Glutamatergic neuron (in vitro differentiated cells): Measurements from ENCODE around the gene TANC1. TPM values are rescaled to one million over a fixed set of nuclear protein-coding genes. Genes with fewer than 3 reads are reported as not detected.

ENCODE experiments used
- DNase-seq: peaks from one replicate; pipeline ENCODE4 v3.0.0; 2022
- H3K27ac Mint-ChIP-seq: one replicate; pipeline ENCODE4 v1.8.0; 2020; ENCODE audit warnings: mild to moderate bottlenecking, mixed read lengths, inconsistent platforms; ENCODE audit not compliant: unreplicated experiment
- H3K27me3 Mint-ChIP-seq: one replicate; pipeline ENCODE4 v1.8.0; 2020; ENCODE audit warnings: mild to moderate bottlenecking, moderate library complexity, mixed read lengths, inconsistent platforms; ENCODE audit not compliant: unreplicated experiment
- H3K36me3 Mint-ChIP-seq: one replicate; pipeline ENCODE4 v1.8.0; 2020; ENCODE audit warnings: mild to moderate bottlenecking, mixed read lengths, inconsistent platforms; ENCODE audit not compliant: unreplicated experiment
- H3K4me1 Mint-ChIP-seq: one replicate; pipeline ENCODE4 v1.8.0; 2020; ENCODE audit warnings: mild to moderate bottlenecking, low read depth, mixed read lengths, inconsistent platforms; ENCODE audit not compliant: unreplicated experiment
- H3K4me3 Mint-ChIP-seq: one replicate; pipeline ENCODE4 v1.8.0; 2020; ENCODE audit warnings: mild to moderate bottlenecking, mixed read lengths, inconsistent platforms; ENCODE audit not compliant: unreplicated experiment
- H3K9me3 Mint-ChIP-seq: one replicate; pipeline ENCODE4 v1.8.0; 2020; ENCODE audit warnings: mild to moderate bottlenecking, moderate library complexity, mixed read lengths, inconsistent platforms; ENCODE audit not compliant: unreplicated experiment
- total RNA-seq: library from RNA; stranded (reverse); fragmentation: NEBNext Ultra II Directional; extraction: Animal tissue kit (Norgen Biotek cat#: 25700); gene quantifications from one replicate; pipeline ENCODE4 v1.2.1, GENCODE V29; 2021; ENCODE audit not compliant: unreplicated experiment
- TF ChIP-seq, protein P1 (sequence below): fragments of 200-600 bp; sonication (generic); IDR thresholded peaks from one replicate; pipeline ENCODE4 v1.5.0; 2021; ENCODE audit not compliant: partially characterized antibody, unreplicated experiment

The TANC1 gene
- total RNA-seq, 1 donor from 2014 or later, result 14.9 TPM

DNA sequence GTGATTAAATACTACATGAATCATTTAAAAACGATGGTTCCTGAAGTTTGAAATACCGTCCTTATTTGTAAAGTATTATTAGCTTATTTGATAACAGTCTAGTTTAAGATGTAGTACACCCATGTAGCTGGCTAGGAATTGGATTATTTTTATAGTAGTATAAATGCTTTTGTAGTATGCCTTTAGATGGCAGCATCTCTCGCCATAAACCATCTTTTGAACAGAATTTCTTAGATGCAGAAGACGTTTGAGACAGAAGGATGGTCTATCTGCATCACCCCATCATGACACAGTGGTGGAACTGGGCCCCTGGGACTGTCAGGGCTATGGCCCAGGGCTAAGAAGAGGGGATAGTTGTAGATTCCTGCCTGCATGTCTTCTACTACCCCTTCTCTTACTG lies 165.4 kb downstream of the TANC1 start:
- no peak overlapping the region for H3K27ac Mint-ChIP-seq
- H3K4me1 Mint-ChIP-seq, result peaks cover 34% of the 10 kb centered on the region
- DNase-seq, result no peak

DNA sequence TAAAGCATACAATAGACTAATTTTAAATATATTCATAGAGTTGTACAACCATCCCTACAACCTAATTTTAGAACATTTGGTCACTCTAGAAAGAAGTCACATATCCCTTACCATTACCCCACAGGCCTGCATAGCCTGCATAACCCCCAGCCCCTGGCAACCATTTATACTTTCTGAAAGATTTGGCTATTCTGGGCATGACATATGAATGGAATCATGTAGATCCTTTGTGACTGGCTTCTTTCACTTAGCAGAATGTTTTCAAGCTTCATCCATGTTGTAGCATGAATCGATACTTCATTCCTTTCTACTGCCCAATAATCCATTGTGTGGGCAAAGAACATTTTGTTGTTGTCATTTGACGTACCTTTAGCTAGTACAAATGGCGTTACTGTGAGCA lies 166.5 kb downstream of the TANC1 start:
- Mint-ChIP-seq H3K36me3 (no peaks in the 10 kb centered on the region), H3K9me3 (no peaks in the 10 kb centered on the region), H3K4me3 (no peak overlapping the region), H3K27ac (no peak overlapping the region), H3K4me1 (peaks cover 25% of the 10 kb centered on the region), H3K27me3 (no peaks in the 10 kb centered on the region)
- DNase-seq, result no peak
- TF ChIP-seq, protein P1, sequence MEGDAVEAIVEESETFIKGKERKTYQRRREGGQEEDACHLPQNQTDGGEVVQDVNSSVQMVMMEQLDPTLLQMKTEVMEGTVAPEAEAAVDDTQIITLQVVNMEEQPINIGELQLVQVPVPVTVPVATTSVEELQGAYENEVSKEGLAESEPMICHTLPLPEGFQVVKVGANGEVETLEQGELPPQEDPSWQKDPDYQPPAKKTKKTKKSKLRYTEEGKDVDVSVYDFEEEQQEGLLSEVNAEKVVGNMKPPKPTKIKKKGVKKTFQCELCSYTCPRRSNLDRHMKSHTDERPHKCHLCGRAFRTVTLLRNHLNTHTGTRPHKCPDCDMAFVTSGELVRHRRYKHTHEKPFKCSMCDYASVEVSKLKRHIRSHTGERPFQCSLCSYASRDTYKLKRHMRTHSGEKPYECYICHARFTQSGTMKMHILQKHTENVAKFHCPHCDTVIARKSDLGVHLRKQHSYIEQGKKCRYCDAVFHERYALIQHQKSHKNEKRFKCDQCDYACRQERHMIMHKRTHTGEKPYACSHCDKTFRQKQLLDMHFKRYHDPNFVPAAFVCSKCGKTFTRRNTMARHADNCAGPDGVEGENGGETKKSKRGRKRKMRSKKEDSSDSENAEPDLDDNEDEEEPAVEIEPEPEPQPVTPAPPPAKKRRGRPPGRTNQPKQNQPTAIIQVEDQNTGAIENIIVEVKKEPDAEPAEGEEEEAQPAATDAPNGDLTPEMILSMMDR, result no peak

More for the DNA sequence above, 165.4 kb downstream of the TANC1 start:
- peaks cover 2% of the 10 kb centered on the region for H3K9me3 Mint-ChIP-seq
- TF ChIP-seq, protein P1, result no peak
- H3K4me3 Mint-ChIP-seq, result no peak overlapping the region
- no peaks in the 10 kb centered on the region for H3K27me3 Mint-ChIP-seq
- no peaks in the 10 kb centered on the region for H3K36me3 Mint-ChIP-seq

DNA sequence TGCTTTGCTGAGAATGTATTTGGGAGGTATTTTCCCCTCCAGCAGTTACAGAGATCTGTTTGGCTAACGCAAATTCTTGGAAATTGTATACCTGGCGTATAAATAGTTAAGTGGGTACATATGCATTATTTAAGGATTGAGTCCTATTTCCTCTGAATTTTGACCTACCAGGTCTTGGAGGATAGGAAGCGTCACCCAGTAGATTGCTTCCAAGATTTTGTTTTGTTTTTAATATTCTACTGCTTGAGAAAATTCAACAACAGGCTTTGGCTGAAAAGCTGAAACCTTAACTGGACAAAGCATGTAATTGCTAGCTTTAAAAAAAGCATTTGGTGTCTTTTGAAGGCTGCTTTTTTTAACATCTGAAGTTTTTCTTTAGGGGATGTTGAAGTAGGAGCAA lies 168.0 kb downstream of the TANC1 start:
- TF ChIP-seq, protein P1, result no peak
- H3K4me3 Mint-ChIP-seq, result no peak overlapping the region

GRCh38 chr2:159137511-159138241 lies 169.2 kb downstream of the TANC1 start:
- TF ChIP-seq, protein P1, result no peak
- Mint-ChIP-seq H3K27me3 (no peaks in the 10 kb centered on the region), H3K4me1 (peaks cover 15% of the 10 kb centered on the region), H3K36me3 (no peaks in the 10 kb centered on the region), H3K9me3 (no peaks in the 10 kb centered on the region), H3K4me3 (no peak overlapping the region), H3K27ac (no peak overlapping the region)
- DNase-seq, result no peak

More for the DNA sequence above, 168.0 kb downstream of the TANC1 start:
- no peaks in the 10 kb centered on the region for H3K27me3 Mint-ChIP-seq
- H3K36me3 Mint-ChIP-seq, result no peaks in the 10 kb centered on the region
- peaks cover 20% of the 10 kb centered on the region for H3K4me1 Mint-ChIP-seq
- no peak overlapping the region for H3K27ac Mint-ChIP-seq
- no peaks in the 10 kb centered on the region for H3K9me3 Mint-ChIP-seq
- no peak for DNase-seq

- no peak overlapping the region for H3K27ac Mint-ChIP-seq
Measured at GRCh38 chr2:159138642-159139182, 170.3 kb downstream of the TANC1 start.

More at GRCh38 chr2:159138642-159139182, 170.3 kb downstream of the TANC1 start:
- TF ChIP-seq, protein P1, result no peak
- no peak overlapping the region for H3K4me3 Mint-ChIP-seq
- peaks cover 13% of the 10 kb centered on the region for H3K4me1 Mint-ChIP-seq
- H3K9me3 Mint-ChIP-seq, result no peaks in the 10 kb centered on the region
- H3K27me3 Mint-ChIP-seq, result no peaks in the 10 kb centered on the region
- DNase-seq, result no peak
- H3K36me3 Mint-ChIP-seq, result no peaks in the 10 kb centered on the region
